NCI-H345 treated with DMSO at 0.1 percent for 48 hours (cell line): Measurements from ENCODE around the gene DAPK3.

ENCODE experiments used
- DNase-seq: peaks from one replicate; lab custom pipeline; 2025; ENCODE audit not compliant: unreplicated experiment; lab: John Stamatoyannopoulos, UW

DAPK3 gene

GRCh38 chr19:3919793-3920192 lies 51.1 kb downstream of the DAPK3 start:
- no peak for DNase-seq

- no peak for DNase-seq
Observed at GRCh38 chr19:3916033-3916432, 54.9 kb downstream of the DAPK3 start.

GRCh38 chr19:3914199-3914598 lies 56.7 kb downstream of the DAPK3 start:
- DNase-seq: no peak

- no peak for DNase-seq
Observed at GRCh38 chr19:3910105-3910504, 60.8 kb downstream of the DAPK3 start.
